Endodermal cell (in vitro differentiated cells): ENCODE data around the gene ARV1. TPM values are rescaled to one million over a fixed set of nuclear protein-coding genes. Genes with fewer than 3 reads are reported as not detected.
"Not testable (repeated sequence)": the region's sequence is repeated elsewhere in the genome, so short reads cannot be mapped to it uniquely, and the experiment has no call there.

Experiments used
- DNase-seq: peaks from one replicate; pipeline ENCODE4 v3.0.0-alpha.2; 2017
- H3K27ac ChIP-seq: 2 replicates; pipeline ENCODE4 v1.5.1; 2013; ENCODE audit warnings: mild to moderate bottlenecking, low read depth, low read length, moderate library complexity
- H3K27me3 ChIP-seq: 2 replicates; pipeline ENCODE4 v1.6.1; 2013; ENCODE audit warnings: mild to moderate bottlenecking, low read length, moderate library complexity; ENCODE audit not compliant: insufficient read depth, control insufficient read depth, poor library complexity, severe bottlenecking
- H3K36me3 ChIP-seq: 2 replicates; pipeline ENCODE4 v1.7.0; 2013; ENCODE audit warnings: mild to moderate bottlenecking, low read length, moderate library complexity; ENCODE audit not compliant: control insufficient read depth, insufficient read depth
- H3K4me1 ChIP-seq: one replicate; pipeline ENCODE4 v1.7.0; 2013; ENCODE audit warnings: low read length; ENCODE audit not compliant: control insufficient read depth, insufficient read depth
- H3K4me3 ChIP-seq: 2 replicates; pipeline ENCODE4 v1.5.1; 2013; ENCODE audit warnings: mild to moderate bottlenecking, low read length, moderate library complexity
- H3K9ac ChIP-seq: 2 replicates; pipeline ENCODE4 v1.6.1; 2013; ENCODE audit warnings: mild to moderate bottlenecking, low read length, moderate library complexity; ENCODE audit not compliant: poor library complexity, severe bottlenecking; ENCODE audit errors: extremely low read depth
- H3K9me3 ChIP-seq: 2 replicates; pipeline ENCODE4 v1.6.1; 2013; ENCODE audit warnings: mild to moderate bottlenecking, low read length, moderate library complexity; ENCODE audit not compliant: control insufficient read depth
- H3K27ac Mint-ChIP-seq: 2 replicates; pipeline ENCODE4 v1.8.0; 2020; ENCODE audit warnings: mixed read lengths
- H3K27me3 Mint-ChIP-seq: 2 replicates; pipeline ENCODE4 v1.8.0; 2021; ENCODE audit warnings: mild to moderate bottlenecking, mixed read lengths; ENCODE audit not compliant: insufficient read depth
- H3K36me3 Mint-ChIP-seq: 2 replicates; pipeline ENCODE4 v1.8.0; 2020; ENCODE audit warnings: low read depth, mixed read lengths
- H3K4me1 Mint-ChIP-seq: 2 replicates; pipeline ENCODE4 v1.8.0; 2020; ENCODE audit warnings: mixed read lengths
- H3K4me3 Mint-ChIP-seq: 2 replicates; pipeline ENCODE4 v1.8.0; 2020; ENCODE audit warnings: mild to moderate bottlenecking, moderate library complexity, mixed read lengths
- H3K9me3 Mint-ChIP-seq: 2 replicates; pipeline ENCODE4 v1.8.0; 2020; ENCODE audit warnings: mild to moderate bottlenecking, mixed read lengths
- CTCF ChIP-seq: fragments of 200-600 bp; sonication (generic); conservative IDR thresholded peaks from 2 replicates; pipeline ENCODE4 v1.5.0; 2021; ENCODE audit warnings: antibody characterized with exemption, mild to moderate bottlenecking
- WGBS, 2 experiments: methylation state at CpG; one replicate each; pipeline versions ENCODE4 v1.1.5 to v1.1.7; 2013; ENCODE audit warnings: missing lambda C conversion rate in 2 of 2, mixed read lengths in 1 of 2; ENCODE audit not compliant: insufficient coverage in 1 of 2, insufficient read length in 1 of 2; 5-methylcytosine and 5-hydroxymethylcytosine counted together
- total RNA-seq, 2 donors: library from RNA; stranded (reverse); fragmentation: NEBNext Ultra II Directional in 1 of 2; extraction: Animal tissue kit (Norgen Biotek cat#: 25700) in 1 of 2; gene quantifications; 2 replicates in 1 of 2; 3 replicates in 1 of 2; pipeline ENCODE4 v1.2.1, GENCODE V29; 2021

ARV1 gene
- total RNA-seq, 2 donors from 2014 or later, result 8.4 to 12.5 TPM

GRCh38 chr1:231044588-231044987 is 65.7 kb downstream of the ARV1 start:
- no peak overlapping the region for H3K9ac ChIP-seq
- Mint-ChIP-seq H3K4me3 (no peak overlapping the region), H3K4me1 (peaks cover 3% of the 10 kb centered on the region), H3K27ac (no peak overlapping the region), H3K36me3 (no peaks in the 10 kb centered on the region), H3K9me3 (peaks cover 19% of the 10 kb centered on the region), H3K27me3 (peaks cover 66% of the 10 kb centered on the region)
- H3K36me3 ChIP-seq, result no peaks in the 10 kb centered on the region
- H3K9me3 ChIP-seq, result peaks cover 27% of the 10 kb centered on the region
- TF ChIP-seq CTCF, result no peak
- 60 to 96% methylated on average over 1 of the region's 1 CpG for WGBS, 2 experiments
- no peaks in the 10 kb centered on the region for H3K4me1 ChIP-seq
- DNase-seq, result no peak
- no peak overlapping the region for H3K27ac ChIP-seq
- H3K4me3 ChIP-seq, result no peak overlapping the region
- H3K27me3 ChIP-seq, result peaks cover 31% of the 10 kb centered on the region

- no peak for DNase-seq
- no peak for TF ChIP-seq CTCF
- Histone ChIP-seq H3K9me3 (peaks cover 27% of the 10 kb centered on the region), H3K27ac (no peak overlapping the region), H3K9ac (no peak overlapping the region), H3K4me3 (no peak overlapping the region), H3K4me1 (no peaks in the 10 kb centered on the region), H3K27me3 (peaks cover 32% of the 10 kb centered on the region), H3K36me3 (no peaks in the 10 kb centered on the region)
- Mint-ChIP-seq H3K36me3 (no peaks in the 10 kb centered on the region), H3K4me1 (peaks cover 3% of the 10 kb centered on the region), H3K4me3 (no peak overlapping the region), H3K27me3 (peaks cover 67% of the 10 kb centered on the region), H3K27ac (no peak overlapping the region), H3K9me3 (peaks cover 19% of the 10 kb centered on the region)
Measured at GRCh38 chr1:231045286-231045685, 66.4 kb downstream of the ARV1 start.

- Mint-ChIP-seq H3K27me3 (peaks cover 67% of the 10 kb centered on the region), H3K9me3 (peaks cover 19% of the 10 kb centered on the region)
- not testable (repeated sequence) for H3K4me1 ChIP-seq, H3K27ac Mint-ChIP-seq, H3K4me3 Mint-ChIP-seq, H3K27ac ChIP-seq, H3K4me3 ChIP-seq, H3K9ac ChIP-seq, H3K4me1 Mint-ChIP-seq, H3K36me3 ChIP-seq, DNase-seq, H3K36me3 Mint-ChIP-seq
- H3K27me3 ChIP-seq, result peaks cover 32% of the 10 kb centered on the region
- 91% methylated on average over 8 to 10 of the region's 10 CpGs for WGBS, 2 experiments
- peaks cover 27% of the 10 kb centered on the region for H3K9me3 ChIP-seq
Measured at GRCh38 chr1:231045921-231046729, 67.2 kb downstream of the ARV1 start.
